CD4-positive, alpha-beta T cell (primary cell): ENCODE results near the gene EPC2. TPM values are rescaled to one million over a fixed set of nuclear protein-coding genes. Genes with fewer than 3 reads are reported as not detected.

ENCODE experiments used
- ATAC-seq: fragments of 200-7000 bp; cut with Tn5 transposase; one replicate; pipeline ENCODE4 v1.10.0; 2022; ENCODE audit warnings: mild to moderate bottlenecking; ENCODE audit not compliant: poor library complexity
- CTCF ChIA-PET: fragments of 350-600 bp; sonication (Branson Sonifier 250); formaldehyde crosslinking; loops from one replicate; lab custom pipeline; 2021; ENCODE audit warnings: antibody characterized with exemption, inconsistent platforms; lab: Charles Lee
- POLR2A ChIA-PET: fragments of 350-600 bp; sonication (Branson Sonifier 250); formaldehyde crosslinking; loops from one replicate; lab custom pipeline; 2021; ENCODE audit warnings: antibody characterized with exemption, inconsistent platforms; lab: Charles Lee
- DNase-seq, 14 experiments: peaks; one replicate each; pipeline ENCODE4 v3.0.0-alpha.2; 2013 to 2020; ENCODE audit warnings: mixed read lengths in 2 of 14
- H3K27ac ChIP-seq, 2 donors: one replicate each; pipeline versions ENCODE4 v1.5.1 to v1.7.0; 2013; ENCODE audit warnings: low read length in 2 of 2, low read depth in 1 of 2, mild to moderate bottlenecking in 1 of 2
- H3K27me3 ChIP-seq, 2 experiments: 1 replicate in 1 of 2; 2 replicates in 1 of 2; pipeline versions ENCODE4 v1.6.1 to v1.7.0; 2013; ENCODE audit warnings: low read length in 2 of 2, control low read depth in 1 of 2, mild to moderate bottlenecking in 1 of 2, moderate library complexity in 1 of 2; ENCODE audit not compliant: insufficient read depth in 2 of 2, control insufficient read depth in 1 of 2
- H3K36me3 ChIP-seq: one replicate; pipeline ENCODE4 v1.6.1; 2013; ENCODE audit warnings: low read length, control low read depth; ENCODE audit not compliant: insufficient read depth
- H3K4me1 ChIP-seq: one replicate; pipeline ENCODE4 v1.6.1; 2013; ENCODE audit warnings: low read length, control low read depth; ENCODE audit not compliant: insufficient read depth
- H3K4me3 ChIP-seq: one replicate; pipeline ENCODE4 v1.5.1; 2013; ENCODE audit warnings: mild to moderate bottlenecking, low read length, moderate library complexity
- H3K9me3 ChIP-seq, 2 experiments: 1 replicate in 1 of 2; 2 replicates in 1 of 2; pipeline versions ENCODE4 v1.6.1 to v1.7.0; 2013; ENCODE audit warnings: low read length in 2 of 2, mild to moderate bottlenecking in 2 of 2, control low read depth in 1 of 2, moderate library complexity in 1 of 2; ENCODE audit not compliant: control insufficient read depth in 1 of 2, insufficient read depth in 1 of 2
- H3K27ac Mint-ChIP-seq: one replicate; pipeline ENCODE4 v1.8.0; 2020; ENCODE audit warnings: mixed read lengths
- H3K27me3 Mint-ChIP-seq: one replicate; pipeline ENCODE4 v1.8.0; 2021; ENCODE audit warnings: mixed read lengths
- H3K36me3 Mint-ChIP-seq: one replicate; pipeline ENCODE4 v1.8.0; 2021; ENCODE audit warnings: low read depth, mixed read lengths
- H3K4me1 Mint-ChIP-seq: one replicate; pipeline ENCODE4 v1.8.0; 2021; ENCODE audit warnings: low read depth, mixed read lengths
- H3K4me3 Mint-ChIP-seq: one replicate; pipeline ENCODE4 v1.8.0; 2020; ENCODE audit warnings: mild to moderate bottlenecking, mixed read lengths
- H3K9me3 Mint-ChIP-seq: one replicate; pipeline ENCODE4 v1.8.0; 2020; ENCODE audit warnings: mixed read lengths
- intact Hi-C, 2 experiments: fragments of 100-400 bp; cut with DNase I in 1 of 2; cut with micrococcal nuclease in 1 of 2; formaldehyde crosslinking; loops; one replicate each; pipeline versions ENCODE4 v1.15.1 to v1.9.0; 2023 to 2025; cut with DNase I, micrococcal nuclease
- total RNA-seq, 174 experiments: library from RNA in 2 of 174; stranded (reverse) in 2 of 174; gene quantifications; one replicate each; pipeline ENCODE4 v1.2.3 and lab custom pipeline; 2021 to 2026
- TF ChIP-seq, protein P1 (sequence below): fragments of 200-600 bp; IDR thresholded peaks from one replicate; pipeline ENCODE4 v1.8.0; 2022; ENCODE audit warnings: antibody characterized with exemption, mild to moderate bottlenecking

EPC2 gene
- total RNA-seq, 2 experiments from 2014 or later = 79.6 to 85.5 TPM

GRCh38 chr2:148704247-148704646 lies 59.7 kb downstream of the EPC2 start:
- Mint-ChIP-seq H3K9me3 (peaks cover 16% of the 10 kb centered on the region), H3K4me3 (peak overlapping the region; percentile 1), H3K36me3 (peaks cover 91% of the 10 kb centered on the region), H3K27me3 (no peaks in the 10 kb centered on the region), H3K27ac (no peak overlapping the region), H3K4me1 (peaks cover 48% of the 10 kb centered on the region)
- CTCF ChIA-PET = no interaction called here
- intact Hi-C loops = loop anchor here in 1 of 2 experiments (5.0 kb wide), 1 partner anchor 37 kb away; no protein-coding TSS in a partner anchor
- H3K36me3 ChIP-seq = peaks cover 24% of the 10 kb centered on the region
- POLR2A ChIA-PET = interaction anchor here (2.0 kb wide), 1 partner anchor 58 kb away, joined by 5 read pairs; no protein-coding TSS in a partner anchor
- TF ChIP-seq, protein P1, sequence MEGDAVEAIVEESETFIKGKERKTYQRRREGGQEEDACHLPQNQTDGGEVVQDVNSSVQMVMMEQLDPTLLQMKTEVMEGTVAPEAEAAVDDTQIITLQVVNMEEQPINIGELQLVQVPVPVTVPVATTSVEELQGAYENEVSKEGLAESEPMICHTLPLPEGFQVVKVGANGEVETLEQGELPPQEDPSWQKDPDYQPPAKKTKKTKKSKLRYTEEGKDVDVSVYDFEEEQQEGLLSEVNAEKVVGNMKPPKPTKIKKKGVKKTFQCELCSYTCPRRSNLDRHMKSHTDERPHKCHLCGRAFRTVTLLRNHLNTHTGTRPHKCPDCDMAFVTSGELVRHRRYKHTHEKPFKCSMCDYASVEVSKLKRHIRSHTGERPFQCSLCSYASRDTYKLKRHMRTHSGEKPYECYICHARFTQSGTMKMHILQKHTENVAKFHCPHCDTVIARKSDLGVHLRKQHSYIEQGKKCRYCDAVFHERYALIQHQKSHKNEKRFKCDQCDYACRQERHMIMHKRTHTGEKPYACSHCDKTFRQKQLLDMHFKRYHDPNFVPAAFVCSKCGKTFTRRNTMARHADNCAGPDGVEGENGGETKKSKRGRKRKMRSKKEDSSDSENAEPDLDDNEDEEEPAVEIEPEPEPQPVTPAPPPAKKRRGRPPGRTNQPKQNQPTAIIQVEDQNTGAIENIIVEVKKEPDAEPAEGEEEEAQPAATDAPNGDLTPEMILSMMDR = no peak
- peaks cover 3% of the 10 kb centered on the region for H3K4me1 ChIP-seq
- ATAC-seq = no peak
- no peak overlapping the region for H3K4me3 ChIP-seq
- peaks cover 0 to 10% of the 10 kb centered on the region in 2 experiments for H3K9me3 ChIP-seq
- no peak overlapping the region for H3K27ac ChIP-seq
- no peaks in the 10 kb centered on the region for H3K27me3 ChIP-seq
- DNase-seq = no peak

DNA sequence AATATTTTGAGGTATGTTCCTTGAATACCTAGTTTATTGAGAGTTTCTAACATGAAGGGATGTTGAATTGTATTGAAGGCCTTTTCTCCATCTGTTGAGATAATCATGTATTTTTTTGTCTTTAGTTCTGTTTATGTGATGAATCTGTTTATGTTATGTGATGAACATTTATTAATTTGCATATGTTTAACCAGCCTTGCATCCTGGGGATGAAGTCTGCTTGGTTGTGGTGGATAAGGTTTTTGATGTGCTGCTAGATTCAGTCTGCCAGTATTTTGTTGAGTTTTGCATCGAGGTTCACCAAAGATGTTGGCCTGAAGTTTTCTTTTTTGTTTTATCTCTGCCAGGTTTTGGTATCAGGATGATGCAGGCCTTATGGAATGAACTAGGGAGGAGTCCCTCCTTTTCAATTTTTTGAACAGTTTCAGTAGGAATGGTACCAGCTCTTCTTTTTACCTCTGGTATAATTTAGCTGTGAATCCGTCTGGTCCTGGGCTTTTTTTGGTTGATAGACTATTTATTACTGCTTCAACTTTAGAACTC lies 71.9 kb downstream of the EPC2 start:
- peaks cover 82% of the 10 kb centered on the region for H3K36me3 Mint-ChIP-seq
- DNase-seq = no peak
- H3K4me1 Mint-ChIP-seq = peaks cover 94% of the 10 kb centered on the region
- H3K4me3 Mint-ChIP-seq = no peak overlapping the region
- peaks cover 8% of the 10 kb centered on the region for H3K9me3 Mint-ChIP-seq
- intact Hi-C loops = no loop called here
- Histone ChIP-seq H3K36me3 (peaks cover 16% of the 10 kb centered on the region), H3K9me3 (peaks cover 0 to 13% of the 10 kb centered on the region in 2 experiments), H3K27ac (no peak overlapping the region), H3K4me3 (no peak overlapping the region), H3K4me1 (peaks cover 27% of the 10 kb centered on the region), H3K27me3 (no peaks in the 10 kb centered on the region)
- H3K27me3 Mint-ChIP-seq = no peaks in the 10 kb centered on the region
- no peak for ATAC-seq
- H3K27ac Mint-ChIP-seq = peak overlapping the region; percentile 10
- ChIA-PET POLR2A (interaction anchor here (1.0 kb wide), 2 partner anchors 18 to 70 kb away, joined by 3 read pairs; no protein-coding TSS in a partner anchor), CTCF (no interaction called here)
- TF ChIP-seq, protein P1 = no peak

GRCh38 chr2:148718039-148718438 lies 73.5 kb downstream of the EPC2 start:
- H3K27me3 Mint-ChIP-seq = no peaks in the 10 kb centered on the region
- TF ChIP-seq, protein P1 = no peak
- no peak overlapping the region for H3K4me3 ChIP-seq
- DNase-seq (no peak), ATAC-seq (no peak)
- intact Hi-C loops = no loop called here
- H3K36me3 Mint-ChIP-seq = peaks cover 79% of the 10 kb centered on the region
- peaks cover 0 to 13% of the 10 kb centered on the region in 2 experiments for H3K9me3 ChIP-seq
- no peaks in the 10 kb centered on the region for H3K27me3 ChIP-seq
- H3K4me3 Mint-ChIP-seq = no peak overlapping the region
- peaks cover 22% of the 10 kb centered on the region for H3K4me1 ChIP-seq
- H3K27ac Mint-ChIP-seq = peak overlapping the region; percentile 59
- H3K27ac ChIP-seq = no peak overlapping the region
- POLR2A ChIA-PET = no interaction called here
- H3K4me1 Mint-ChIP-seq = peaks cover 94% of the 10 kb centered on the region
- peaks cover 16% of the 10 kb centered on the region for H3K36me3 ChIP-seq
- CTCF ChIA-PET = no interaction called here
- H3K9me3 Mint-ChIP-seq = peaks cover 6% of the 10 kb centered on the region
